ENCODE measurements around the gene SETBP1.
"Not testable (repeated sequence)": the region's sequence is repeated elsewhere in the genome, so short reads cannot be mapped to it uniquely, and the experiment has no call there.

The SETBP1 gene

DNA sequence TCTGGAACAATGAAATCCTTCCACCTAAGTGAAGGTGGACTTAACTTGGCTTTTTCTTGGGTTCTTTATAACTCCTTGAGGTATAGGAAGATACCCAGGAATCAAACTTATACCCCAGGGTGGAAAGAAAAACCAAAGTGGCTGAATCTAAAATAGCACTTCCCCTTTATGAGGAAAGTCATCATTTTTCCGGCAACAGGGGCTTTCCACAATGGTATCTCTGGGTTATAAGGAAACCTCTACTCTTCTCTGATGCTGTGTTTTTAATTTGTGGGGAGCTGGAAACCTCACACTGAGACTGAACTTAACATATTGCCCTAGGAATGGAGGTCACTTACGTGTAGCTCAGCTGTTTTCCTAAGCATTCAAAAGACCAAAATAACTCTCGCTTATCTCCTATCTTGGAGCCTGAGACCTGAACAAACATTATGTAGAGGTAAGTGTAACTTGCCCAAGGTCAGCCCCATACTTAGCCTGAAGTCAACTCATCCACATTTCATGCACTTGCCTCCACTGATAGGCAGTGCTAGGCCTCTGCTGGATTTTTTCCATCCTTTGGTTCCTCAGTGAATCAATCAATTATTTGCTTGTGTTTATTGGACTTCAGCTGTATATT, 117.9 kb downstream of the SETBP1 start:
- no peaks in the 10 kb centered on the region for H3K36me3 ChIP-seq
- DNase-seq: no peak
- H3K27me3 ChIP-seq: no peaks in the 10 kb centered on the region
- H3K4me1 ChIP-seq: peaks cover 6% of the 10 kb centered on the region
- H3K4me3 ChIP-seq (ENCODE audit: low read depth, low read length): no peak overlapping the region
- TF ChIP-seq, protein P1, sequence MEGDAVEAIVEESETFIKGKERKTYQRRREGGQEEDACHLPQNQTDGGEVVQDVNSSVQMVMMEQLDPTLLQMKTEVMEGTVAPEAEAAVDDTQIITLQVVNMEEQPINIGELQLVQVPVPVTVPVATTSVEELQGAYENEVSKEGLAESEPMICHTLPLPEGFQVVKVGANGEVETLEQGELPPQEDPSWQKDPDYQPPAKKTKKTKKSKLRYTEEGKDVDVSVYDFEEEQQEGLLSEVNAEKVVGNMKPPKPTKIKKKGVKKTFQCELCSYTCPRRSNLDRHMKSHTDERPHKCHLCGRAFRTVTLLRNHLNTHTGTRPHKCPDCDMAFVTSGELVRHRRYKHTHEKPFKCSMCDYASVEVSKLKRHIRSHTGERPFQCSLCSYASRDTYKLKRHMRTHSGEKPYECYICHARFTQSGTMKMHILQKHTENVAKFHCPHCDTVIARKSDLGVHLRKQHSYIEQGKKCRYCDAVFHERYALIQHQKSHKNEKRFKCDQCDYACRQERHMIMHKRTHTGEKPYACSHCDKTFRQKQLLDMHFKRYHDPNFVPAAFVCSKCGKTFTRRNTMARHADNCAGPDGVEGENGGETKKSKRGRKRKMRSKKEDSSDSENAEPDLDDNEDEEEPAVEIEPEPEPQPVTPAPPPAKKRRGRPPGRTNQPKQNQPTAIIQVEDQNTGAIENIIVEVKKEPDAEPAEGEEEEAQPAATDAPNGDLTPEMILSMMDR (IDR thresholded peaks at IDR 0.05; ENCODE audit: low read depth, low read length): no peak
- no peaks in the 10 kb centered on the region for H3K9me3 ChIP-seq

DNA sequence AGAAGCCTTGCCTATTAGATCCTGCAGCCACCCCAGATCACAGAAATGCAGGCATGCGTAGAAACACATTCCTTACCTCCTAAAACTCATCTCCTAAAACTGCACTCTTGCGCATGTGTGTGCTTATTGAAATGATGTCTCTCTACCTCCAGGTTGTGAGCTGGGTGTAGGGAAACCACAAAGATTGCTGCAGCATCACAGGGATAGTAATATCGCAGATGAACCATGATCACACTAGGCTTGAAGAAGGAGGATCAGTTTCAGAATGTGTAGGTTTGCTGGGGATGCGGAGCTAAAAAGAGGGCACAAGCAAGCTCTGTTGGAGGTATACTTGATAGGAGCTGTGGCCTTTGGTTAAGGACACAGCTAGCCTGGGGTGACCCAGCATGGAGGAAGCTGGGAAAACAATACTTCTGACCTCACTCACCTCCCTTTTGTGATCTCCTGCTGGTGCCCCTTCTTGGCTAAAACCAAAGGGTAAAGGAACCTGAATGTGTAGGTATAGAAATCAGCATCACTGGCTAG, 118.8 kb downstream of the SETBP1 start:
- DNase-seq: no peak
- H3K4me3 ChIP-seq (ENCODE audit: low read depth, low read length): no peak overlapping the region
- no peaks in the 10 kb centered on the region for H3K4me1 ChIP-seq
- H3K27me3 ChIP-seq: no peaks in the 10 kb centered on the region
- no peaks in the 10 kb centered on the region for H3K36me3 ChIP-seq
- H3K9me3 ChIP-seq: no peaks in the 10 kb centered on the region
- TF ChIP-seq, protein P1 (IDR thresholded peaks at IDR 0.05; ENCODE audit: low read depth, low read length): no peak

DNA sequence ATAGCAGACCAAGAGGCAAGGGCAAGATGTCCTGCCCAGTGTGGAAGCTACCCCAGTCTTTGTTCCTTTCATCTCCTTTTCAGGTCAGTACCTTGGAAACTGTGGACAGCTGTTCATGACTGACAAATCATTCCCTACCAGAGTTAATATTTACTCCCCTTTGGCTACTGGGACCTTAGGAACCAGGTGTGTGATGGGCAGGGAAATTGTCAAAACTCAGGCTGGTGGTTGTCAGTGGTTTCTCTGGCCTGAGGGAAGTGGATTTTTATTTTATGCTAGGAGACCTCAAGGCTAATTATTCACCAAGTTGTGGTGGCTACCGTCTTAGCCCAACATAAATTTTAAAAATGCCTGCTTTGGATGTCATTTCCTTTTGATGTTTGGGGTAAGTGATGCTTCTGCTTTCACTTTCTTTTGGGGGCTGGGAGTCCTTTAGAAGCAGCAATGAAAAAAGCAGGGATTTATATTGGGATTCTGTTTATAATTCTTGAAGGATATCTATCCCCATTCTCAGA, 119.3 kb downstream of the SETBP1 start:
- no peaks in the 10 kb centered on the region for H3K36me3 ChIP-seq
- no peak for DNase-seq
- no peaks in the 10 kb centered on the region for H3K4me1 ChIP-seq
- H3K9me3 ChIP-seq: no peaks in the 10 kb centered on the region
- TF ChIP-seq, protein P1 (IDR thresholded peaks at IDR 0.05; ENCODE audit: low read depth, low read length): no peak
- H3K4me3 ChIP-seq (ENCODE audit: low read depth, low read length): no peak overlapping the region
- H3K27me3 ChIP-seq: no peaks in the 10 kb centered on the region

DNA sequence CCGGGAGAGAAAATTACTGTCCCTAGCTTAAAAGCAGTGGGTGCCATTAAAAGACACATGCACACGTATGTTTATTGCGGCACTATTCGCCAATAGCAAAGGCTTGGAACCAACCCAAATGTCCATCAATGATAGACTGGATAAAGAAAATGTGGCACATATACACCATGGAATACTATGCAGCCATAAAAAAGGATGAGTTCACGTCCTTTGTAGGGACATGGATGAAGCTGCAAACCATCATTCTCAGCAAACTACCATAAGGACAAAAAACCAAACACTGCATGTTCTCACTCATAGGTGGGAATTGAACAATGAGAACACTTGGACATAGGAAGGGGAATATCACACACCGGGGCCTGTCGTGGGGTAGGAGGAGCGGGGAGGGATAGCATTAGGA, 120.1 kb downstream of the SETBP1 start:
- not testable (repeated sequence) for H3K4me3 ChIP-seq (ENCODE audit: low read depth, low read length); H3K27me3 ChIP-seq; H3K4me1 ChIP-seq; H3K36me3 ChIP-seq; DNase-seq; H3K9me3 ChIP-seq

DNA sequence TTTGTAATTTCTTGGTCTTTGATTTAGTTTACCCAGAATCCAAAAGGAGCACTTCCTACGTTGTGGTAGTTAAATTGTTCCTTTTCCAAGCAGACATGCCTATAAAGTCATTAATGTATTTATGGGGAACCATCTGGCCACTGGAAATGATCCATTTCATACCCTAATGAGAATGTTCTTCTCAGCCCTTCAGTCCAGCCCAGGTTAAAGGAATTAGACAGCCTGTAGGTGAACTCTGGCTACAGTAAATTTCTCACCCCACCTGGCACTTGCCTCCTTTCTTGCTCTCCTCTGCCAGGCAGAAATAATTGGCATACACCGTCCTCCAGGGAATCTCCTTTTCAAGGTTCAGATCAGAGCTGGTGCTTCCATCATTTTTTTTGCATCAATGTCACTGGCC, 121.1 kb downstream of the SETBP1 start:
- Histone ChIP-seq H3K4me3 (ENCODE audit: low read depth, low read length) (no peak overlapping the region), H3K9me3 (no peaks in the 10 kb centered on the region), H3K27me3 (no peaks in the 10 kb centered on the region), H3K36me3 (no peaks in the 10 kb centered on the region), H3K4me1 (no peaks in the 10 kb centered on the region)
- DNase-seq: no peak
- TF ChIP-seq, protein P1 (IDR thresholded peaks at IDR 0.05; ENCODE audit: low read depth, low read length): no peak

DNA sequence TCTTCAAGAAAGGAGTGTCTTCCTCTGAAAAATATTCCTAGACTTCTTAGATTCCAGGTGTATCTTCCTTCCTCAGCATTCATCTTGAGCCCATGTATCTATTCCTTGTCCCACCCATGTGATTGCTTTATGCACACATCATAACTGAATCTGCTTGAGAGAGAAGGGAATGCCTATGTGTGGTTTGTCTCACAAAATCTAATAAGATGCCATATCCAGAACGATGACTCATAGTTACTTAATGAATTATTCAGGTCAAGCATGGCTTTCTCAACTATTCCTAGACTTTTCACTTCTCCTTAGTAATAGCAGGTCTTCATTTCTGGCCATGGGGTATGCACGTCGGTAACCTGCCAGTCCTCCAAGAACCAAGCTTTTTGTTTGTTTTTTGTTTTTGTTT, 121.8 kb downstream of the SETBP1 start:
- Histone ChIP-seq H3K4me3 (ENCODE audit: low read depth, low read length) (no peak overlapping the region), H3K36me3 (no peaks in the 10 kb centered on the region), H3K9me3 (no peaks in the 10 kb centered on the region), H3K27me3 (no peaks in the 10 kb centered on the region), H3K4me1 (no peaks in the 10 kb centered on the region)
- TF ChIP-seq, protein P1 (IDR thresholded peaks at IDR 0.05; ENCODE audit: low read depth, low read length): no peak
- DNase-seq: no peak
